ENCODE results near the gene CFAP221. TPM values are rescaled to one million over a fixed set of nuclear protein-coding genes. Genes with fewer than 3 reads are reported as not detected.

The CFAP221 gene
- total RNA-seq, 1 experiment from 2014 or later, result 0.20 TPM

DNA sequence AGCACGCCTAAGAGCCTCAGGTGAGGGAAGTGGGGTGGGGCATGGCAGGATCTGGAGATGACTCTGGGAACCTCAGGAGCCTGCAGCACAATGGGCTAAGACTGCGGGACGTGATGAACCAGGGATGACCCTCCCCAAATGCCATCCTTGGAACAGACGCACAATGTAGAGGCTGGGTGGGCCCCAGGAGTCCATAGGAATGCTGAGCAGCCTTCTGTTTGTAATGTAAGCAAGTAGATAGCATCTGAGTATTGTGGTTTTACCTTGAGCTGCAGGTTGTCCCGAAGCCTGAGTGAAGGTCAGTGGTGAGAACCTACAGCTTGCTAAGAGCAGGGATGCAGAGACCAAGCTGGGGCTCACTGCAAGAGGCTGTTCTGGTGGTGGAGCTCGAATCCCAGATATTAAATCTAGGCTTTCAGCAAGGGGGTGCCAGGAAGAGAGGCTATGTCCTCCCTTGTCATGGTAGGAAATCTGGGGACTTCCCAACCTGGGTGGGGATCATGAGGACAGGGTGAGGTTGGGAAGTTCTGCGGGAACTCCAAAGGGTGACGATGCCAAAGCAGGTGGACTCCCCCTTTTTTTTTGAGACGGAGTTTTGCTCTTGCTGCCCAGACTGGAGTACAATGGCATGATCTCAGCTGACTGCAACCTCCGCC is 25.7 kb upstream of the CFAP221 start:
- Histone ChIP-seq H3K56ac (ENCODE audit: insufficient read length, low read depth, low read length) (no peak overlapping the region), H3T11ph (ENCODE audit: low read length) (no peak overlapping the region), H3K23ac (ENCODE audit: insufficient read length, low read depth, low read length) (no peak overlapping the region), H3K79me1 (ENCODE audit: insufficient read depth, low read depth, low read length, poor library complexity, severe bottlenecking) (no peaks in the 10 kb centered on the region), H3K4me2 (ENCODE audit: insufficient read depth, insufficient read length, low read length) (no peak overlapping the region), H2BK20ac (ENCODE audit: low read depth, low read length, poor library complexity, severe bottlenecking) (no peak overlapping the region), H2BK5ac (ENCODE audit: insufficient read length, low read length) (no peak overlapping the region), H4K8ac (replicated peaks; ENCODE audit: insufficient read length, low read depth, low read length) (no peak overlapping the region), H4K5ac (ENCODE audit: insufficient read length, low read depth, low read length) (no peak overlapping the region), H3K9me3 (ENCODE audit: control insufficient read depth, low read depth, low read length) (no peaks in the 10 kb centered on the region), H4K20me1 (ENCODE audit: control insufficient read depth, insufficient read depth, insufficient read length) (no peaks in the 10 kb centered on the region), H3K18ac (ENCODE audit: insufficient read length, low read depth, low read length) (no peak overlapping the region), H2AFZ (ENCODE audit: low read length) (no peak overlapping the region), H3K79me2 (ENCODE audit: insufficient read depth, low read length) (no peaks in the 10 kb centered on the region), H2AK5ac (ENCODE audit: insufficient read length, low read length) (no peak overlapping the region), H3K9ac (ENCODE audit: extremely low read depth, insufficient read length, low read length) (no peak overlapping the region), H2BK12ac (ENCODE audit: insufficient read length, low read depth, low read length) (no peak overlapping the region), H3K27me3 (ENCODE audit: insufficient read depth, low read length) (peaks cover 10% of the 10 kb centered on the region), H3K23me2 (ENCODE audit: insufficient read length, low read depth, low read length, poor library complexity, severe bottlenecking) (peaks cover 3% of the 10 kb centered on the region), H3K14ac (ENCODE audit: insufficient read depth, low read length) (no peak overlapping the region), H2BK120ac (ENCODE audit: low read depth, low read length, poor library complexity, severe bottlenecking) (no peak overlapping the region), H4K91ac (ENCODE audit: insufficient read length, low read depth, low read length) (no peak overlapping the region), H3K4ac (ENCODE audit: low read depth, low read length) (no peak overlapping the region), H3K27ac (ENCODE audit: insufficient read length, low read depth, low read length) (no peak overlapping the region), H2BK15ac (ENCODE audit: low read depth, low read length) (no peak overlapping the region), H3K4me1 (ENCODE audit: insufficient read depth, low read length) (no peaks in the 10 kb centered on the region)
- peaks cover 0 to 2% (median 0%) of the 10 kb centered on the region in 3 experiments; a peak in 2 of 7 replicates for H3K36me3 Mint-ChIP-seq (ENCODE audit: insufficient read depth in 1 of 3, low read depth in 3 of 3)
- no CpG with 5 or more reads among the region's 10 CpGs for WGBS (ENCODE audit: extremely low coverage, insufficient read length, low lambda C conversion rate)
- DNase-seq, result no peak
- H3K27me3 Mint-ChIP-seq (ENCODE audit: low read depth), result peaks cover 59% of the 10 kb centered on the region
- peaks cover 15 to 16% of the 10 kb centered on the region in 2 experiments for H3K4me1 Mint-ChIP-seq
- TF ChIP-seq, protein P1, sequence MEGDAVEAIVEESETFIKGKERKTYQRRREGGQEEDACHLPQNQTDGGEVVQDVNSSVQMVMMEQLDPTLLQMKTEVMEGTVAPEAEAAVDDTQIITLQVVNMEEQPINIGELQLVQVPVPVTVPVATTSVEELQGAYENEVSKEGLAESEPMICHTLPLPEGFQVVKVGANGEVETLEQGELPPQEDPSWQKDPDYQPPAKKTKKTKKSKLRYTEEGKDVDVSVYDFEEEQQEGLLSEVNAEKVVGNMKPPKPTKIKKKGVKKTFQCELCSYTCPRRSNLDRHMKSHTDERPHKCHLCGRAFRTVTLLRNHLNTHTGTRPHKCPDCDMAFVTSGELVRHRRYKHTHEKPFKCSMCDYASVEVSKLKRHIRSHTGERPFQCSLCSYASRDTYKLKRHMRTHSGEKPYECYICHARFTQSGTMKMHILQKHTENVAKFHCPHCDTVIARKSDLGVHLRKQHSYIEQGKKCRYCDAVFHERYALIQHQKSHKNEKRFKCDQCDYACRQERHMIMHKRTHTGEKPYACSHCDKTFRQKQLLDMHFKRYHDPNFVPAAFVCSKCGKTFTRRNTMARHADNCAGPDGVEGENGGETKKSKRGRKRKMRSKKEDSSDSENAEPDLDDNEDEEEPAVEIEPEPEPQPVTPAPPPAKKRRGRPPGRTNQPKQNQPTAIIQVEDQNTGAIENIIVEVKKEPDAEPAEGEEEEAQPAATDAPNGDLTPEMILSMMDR (conservative IDR thresholded peaks at IDR 0.05), result no peak
- no peak overlapping the region for H3K4me3 Mint-ChIP-seq
- H3K9me3 Mint-ChIP-seq, result peaks cover 0 to 2% of the 10 kb centered on the region in 2 experiments; a peak in 1 of 5 replicates
- H3K27ac Mint-ChIP-seq, result no peak overlapping the region

All from H9 (cell line).